ENCODE measurements around the gene ATXN7L1.

The ATXN7L1 gene

GRCh38 chr7:105828141-105828540 lies 48.3 kb downstream of the ATXN7L1 start:
- no peak for DNase-seq (ENCODE audit: low read depth)

GRCh38 chr7:105827151-105827875 lies 49.1 kb downstream of the ATXN7L1 start:
- no peak for DNase-seq (ENCODE audit: low read depth)

DNA sequence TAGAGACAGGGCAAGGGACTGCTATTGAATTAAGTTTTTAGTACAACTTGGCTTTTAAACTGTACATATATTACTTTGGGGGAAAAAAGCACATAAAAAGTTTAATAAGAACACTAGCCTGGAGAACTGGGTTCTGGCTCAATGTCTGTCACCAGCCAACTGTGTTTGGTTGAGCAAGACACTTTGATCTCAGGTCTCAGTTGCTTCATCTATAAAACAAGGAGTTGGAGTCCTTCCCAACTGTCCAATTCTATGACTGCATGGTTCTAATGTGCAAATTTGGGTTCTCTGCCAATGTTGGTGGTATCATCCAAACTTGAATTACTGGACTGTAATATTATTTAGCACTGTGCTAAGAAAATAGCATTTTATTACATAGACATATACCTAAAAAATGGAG lies 50.3 kb downstream of the ATXN7L1 start:
- no peak for DNase-seq (ENCODE audit: low read depth)

GRCh38 chr7:105825371-105825770 lies 51.0 kb downstream of the ATXN7L1 start:
- no peak for DNase-seq (ENCODE audit: low read depth)

- no peak for DNase-seq (ENCODE audit: low read depth)
These were observed 53.6 kb downstream of the ATXN7L1 start for GRCh38 chr7:105822806-105823205.

DNA sequence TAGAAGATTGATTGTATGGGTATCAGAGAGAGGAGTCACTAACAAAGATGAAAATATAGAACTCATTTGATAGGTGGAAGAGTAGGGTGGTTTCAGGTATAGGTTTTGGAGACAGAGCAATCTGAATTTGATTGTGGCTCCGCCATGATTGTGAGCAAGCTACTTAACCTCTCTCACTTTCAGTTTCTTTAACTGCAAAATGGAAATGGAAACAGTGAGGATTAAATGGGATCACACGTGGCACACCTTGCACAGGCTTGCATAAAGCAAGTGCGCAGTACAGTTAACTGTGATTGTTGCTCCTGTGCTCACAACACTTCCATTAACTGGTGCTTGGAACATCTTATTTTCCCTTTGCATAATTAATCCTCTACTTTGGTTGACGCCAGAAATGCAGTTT lies 54.9 kb downstream of the ATXN7L1 start:
- DNase-seq (ENCODE audit: low read depth), result no peak

GRCh38 chr7:105820363-105821066 lies 55.9 kb downstream of the ATXN7L1 start:
- DNase-seq (ENCODE audit: low read depth), result no peak

GRCh38 chr7:105819559-105819958 lies 56.8 kb downstream of the ATXN7L1 start:
- DNase-seq (ENCODE audit: low read depth), result no peak

DNA sequence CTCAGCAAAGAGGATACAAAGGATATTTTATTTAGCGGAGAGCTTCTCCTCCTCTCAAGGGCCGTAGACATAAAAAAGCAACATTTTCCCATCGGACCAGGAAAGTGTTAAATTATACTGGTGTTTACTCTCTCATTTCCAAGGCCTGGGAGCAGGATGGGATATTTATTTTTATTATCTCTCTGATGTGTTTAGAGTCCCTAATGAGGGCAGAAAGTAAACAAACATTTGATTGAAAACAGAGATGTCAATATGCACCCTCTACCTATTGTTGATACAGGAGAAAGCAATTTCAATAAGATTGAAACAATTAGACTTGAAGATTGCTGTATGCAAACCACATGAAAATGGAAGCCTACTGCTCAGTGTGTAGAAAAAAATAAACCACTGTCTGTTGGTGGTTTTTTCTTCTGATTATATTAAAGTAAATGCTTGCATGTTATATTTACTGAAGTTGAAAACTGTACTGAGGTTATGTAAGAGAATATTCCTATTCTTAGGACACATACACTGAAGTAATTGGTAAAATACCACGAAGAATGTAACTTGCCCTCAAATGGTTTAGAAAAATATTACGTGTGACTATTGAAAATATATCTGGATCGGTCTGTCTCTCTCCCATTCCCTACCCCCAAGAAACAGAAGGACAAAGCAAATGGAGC lies 59.3 kb downstream of the ATXN7L1 start:
- no peak for DNase-seq (ENCODE audit: low read depth)

DNA sequence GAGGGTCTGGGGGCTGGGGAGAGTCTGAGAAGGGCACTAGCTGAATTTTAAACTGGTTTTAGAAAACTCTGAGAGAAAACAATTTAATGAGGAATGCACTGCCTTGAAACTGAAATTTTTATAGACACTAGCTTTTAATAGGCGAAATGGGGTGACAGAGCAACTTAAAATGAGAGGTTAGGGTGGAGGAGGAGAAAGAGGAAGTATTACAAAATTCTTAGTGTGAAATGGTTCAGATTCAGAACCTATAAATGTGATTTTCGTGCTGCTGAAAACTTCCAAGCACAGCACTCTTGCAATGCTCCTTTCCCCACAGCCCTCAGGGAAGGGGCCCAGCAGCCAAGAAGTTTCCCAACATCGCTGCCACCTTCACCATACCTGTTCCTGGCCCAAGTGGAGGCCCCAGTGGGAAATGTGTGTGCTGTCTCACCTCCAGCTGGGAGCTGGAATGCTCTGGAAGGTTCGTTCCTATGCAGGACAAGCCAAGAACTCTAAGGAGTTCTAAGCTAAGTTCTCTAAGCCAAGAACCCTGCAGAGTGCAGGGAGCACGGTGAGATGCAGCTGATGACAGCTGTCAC lies 60.0 kb downstream of the ATXN7L1 start:
- DNase-seq (ENCODE audit: low read depth), result no peak

DNA sequence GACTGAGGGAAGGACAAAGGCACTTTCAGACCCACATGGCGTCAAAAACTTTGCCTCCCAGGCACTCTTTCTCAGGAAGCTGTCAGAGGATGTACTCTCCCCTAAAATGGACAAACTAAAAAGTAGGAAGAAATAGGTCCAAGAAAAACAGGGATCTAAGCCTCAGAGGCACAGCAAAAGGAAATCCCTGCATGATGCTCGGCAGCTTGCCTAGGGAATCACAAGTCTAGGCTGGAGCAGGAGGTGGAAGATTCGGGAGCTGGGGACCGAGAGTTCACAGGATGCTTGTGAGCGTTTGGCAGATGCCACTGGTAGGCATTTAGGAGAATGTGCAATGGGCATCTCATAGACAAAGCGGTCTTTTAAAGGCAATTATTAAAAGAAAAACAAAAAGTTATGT lies 60.8 kb downstream of the ATXN7L1 start:
- no peak for DNase-seq (ENCODE audit: low read depth)

GRCh38 chr7:105814481-105814880 lies 61.9 kb downstream of the ATXN7L1 start:
- DNase-seq (ENCODE audit: low read depth), result no peak

DNA sequence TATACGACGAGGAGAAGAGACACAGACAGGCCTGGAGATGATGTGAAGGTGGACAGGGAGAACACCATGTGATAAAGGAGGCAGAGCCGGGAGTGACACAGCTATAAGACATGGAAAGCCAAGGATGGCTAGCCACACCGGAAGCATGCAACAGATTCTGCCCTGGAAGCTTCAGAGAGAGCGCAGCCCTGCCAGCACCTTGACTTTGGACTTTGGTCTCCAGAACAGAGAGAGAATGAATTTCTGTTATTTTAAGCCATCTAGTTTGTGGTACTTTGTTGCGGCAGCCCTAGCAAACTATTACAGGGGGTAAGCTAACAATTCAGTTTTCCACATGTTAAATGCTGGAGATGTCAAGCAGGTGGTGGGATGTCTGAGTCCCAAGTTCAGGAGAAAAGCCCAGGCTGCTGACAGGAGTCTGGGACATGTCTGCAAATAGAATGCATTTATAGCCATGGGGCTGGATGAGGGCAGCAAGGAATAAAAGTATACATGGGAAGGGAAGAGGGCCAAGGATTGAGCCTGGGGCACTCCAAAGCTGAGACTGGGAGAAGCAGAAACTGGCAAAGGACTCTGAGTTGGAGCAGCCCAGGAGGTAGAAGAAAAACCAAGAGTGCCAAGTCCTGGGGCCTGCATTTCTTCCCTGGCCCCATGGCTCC lies 65.1 kb downstream of the ATXN7L1 start:
- DNase-seq (ENCODE audit: low read depth), result no peak

DNA sequence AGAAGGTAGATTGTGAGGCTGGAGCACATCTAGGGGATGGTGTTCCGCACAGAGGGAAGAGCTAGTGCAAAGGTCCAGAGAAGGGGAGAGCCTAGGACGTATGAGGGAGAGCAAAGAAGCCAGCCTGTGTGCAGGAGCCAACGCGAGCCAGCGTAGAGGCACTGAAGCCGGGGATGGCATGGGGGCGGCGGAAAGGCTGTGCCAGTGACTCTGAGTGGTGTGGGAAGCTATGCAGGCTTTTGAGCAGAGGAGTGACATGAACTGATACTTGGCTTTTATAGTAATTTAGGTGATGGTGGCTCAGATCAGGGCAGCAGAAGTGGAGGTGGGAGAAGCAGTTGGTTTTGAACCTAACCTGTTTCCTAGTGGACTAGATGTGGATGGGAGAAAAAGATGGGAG lies 65.8 kb downstream of the ATXN7L1 start:
- peak; percentile 36 for DNase-seq (ENCODE audit: low read depth)

GRCh38 chr7:105808703-105809590 lies 67.5 kb downstream of the ATXN7L1 start:
- peak; percentile 77 for DNase-seq (ENCODE audit: low read depth)

DNA sequence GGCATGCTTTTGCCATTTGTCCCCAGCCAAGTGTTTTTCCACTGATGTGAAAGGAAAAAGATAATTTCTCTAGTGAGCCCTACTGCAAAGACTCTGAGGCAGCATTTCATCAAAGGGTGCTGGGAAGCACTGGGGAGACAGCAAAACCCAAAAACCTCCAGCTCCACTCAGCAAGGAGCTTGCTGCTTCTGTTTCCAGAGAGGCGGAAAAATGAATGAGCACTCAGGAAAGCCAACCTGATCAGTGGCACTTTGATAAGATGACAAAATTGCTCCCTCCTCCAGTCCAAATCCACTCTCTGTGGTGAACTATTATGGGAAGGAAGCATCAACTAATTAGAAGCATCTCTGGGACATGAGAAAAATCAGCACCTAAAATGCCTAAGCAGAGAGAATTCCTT lies 68.2 kb downstream of the ATXN7L1 start:
- no peak for DNase-seq (ENCODE audit: low read depth)

GRCh38 chr7:105807448-105807762 lies 69.0 kb downstream of the ATXN7L1 start:
- no peak for DNase-seq (ENCODE audit: low read depth)

GRCh38 chr7:105806592-105807447 lies 69.6 kb downstream of the ATXN7L1 start:
- peak; percentile 59 for DNase-seq (ENCODE audit: low read depth)

DNA sequence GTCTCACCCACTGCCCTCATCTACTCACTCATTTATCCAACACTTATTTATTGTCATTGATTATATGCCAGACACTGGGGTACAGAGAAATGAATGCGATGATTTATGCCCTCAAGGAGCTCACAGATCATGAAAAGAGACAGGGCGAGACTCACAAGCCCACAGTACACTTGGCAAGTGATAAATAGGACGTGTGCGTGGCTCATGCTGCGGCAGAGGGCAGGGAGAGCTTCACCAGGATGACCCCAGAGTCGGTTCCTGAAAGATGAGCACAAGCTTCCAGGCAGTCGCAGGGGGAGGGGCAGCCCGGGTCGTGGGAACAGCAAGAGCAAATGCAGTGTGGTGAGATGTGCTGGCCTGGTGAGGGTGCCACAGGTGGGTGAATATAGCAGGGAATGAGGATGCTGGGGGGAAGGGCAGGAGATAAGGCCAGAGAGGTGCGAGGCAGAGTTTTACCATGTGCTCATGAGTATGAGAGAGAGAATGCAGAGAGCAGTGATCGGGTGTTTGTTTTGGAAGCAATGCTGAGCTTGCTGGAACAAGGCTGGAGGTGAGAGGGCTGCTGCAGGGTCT lies 70.9 kb downstream of the ATXN7L1 start:
- DNase-seq (ENCODE audit: low read depth), result no peak

DNA sequence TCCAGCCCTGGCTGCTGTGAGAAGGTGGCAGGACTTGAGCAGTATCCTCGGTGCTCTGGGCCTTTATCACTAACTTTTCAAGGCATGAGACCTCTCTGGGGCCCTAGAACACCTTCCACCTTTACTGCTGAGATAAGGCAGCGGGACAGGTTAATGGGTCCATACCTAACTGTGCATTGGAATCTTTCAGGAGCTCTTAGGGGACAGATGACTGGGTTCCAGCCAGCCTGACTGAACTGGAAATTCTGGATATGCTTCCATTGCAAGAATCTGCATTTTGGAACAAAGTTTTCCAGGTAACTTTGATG lies 73.0 kb downstream of the ATXN7L1 start:
- no peak for DNase-seq (ENCODE audit: low read depth)

Measured in activated T-cell treated with anti-CD3 and anti-CD28 coated beads for 48 hours (primary cell).